Progenitor cell of endocrine pancreas (in vitro differentiated cells): ENCODE results near the gene HOXD9. TPM values are rescaled to one million over a fixed set of nuclear protein-coding genes. Genes with fewer than 3 reads are reported as not detected.

Experiments
- DNase-seq: peaks from one replicate; pipeline ENCODE4 v3.0.0; 2021; ENCODE audit warnings: low spot score; ENCODE audit not compliant: unreplicated experiment
- H3K27ac Mint-ChIP-seq: 2 replicates; pipeline ENCODE4 v1.8.0; 2021; ENCODE audit warnings: mild to moderate bottlenecking, moderate library complexity, mixed read lengths
- H3K27me3 Mint-ChIP-seq: 2 replicates; pipeline ENCODE4 v1.8.0; 2021; ENCODE audit warnings: mixed read lengths
- H3K36me3 Mint-ChIP-seq: 2 replicates; pipeline ENCODE4 v1.8.0; 2022; ENCODE audit warnings: mixed read lengths; ENCODE audit not compliant: insufficient read depth
- H3K4me1 Mint-ChIP-seq: 2 replicates; pipeline ENCODE4 v1.8.0; 2021; ENCODE audit warnings: low read depth, mixed read lengths
- H3K4me3 Mint-ChIP-seq: 2 replicates; pipeline ENCODE4 v1.8.0; 2021; ENCODE audit warnings: low read depth, mild to moderate bottlenecking, moderate library complexity, mixed read lengths
- H3K9me3 Mint-ChIP-seq: 2 replicates; pipeline ENCODE4 v1.8.0; 2021; ENCODE audit warnings: low read depth, mixed read lengths
- total RNA-seq: library from RNA; stranded (reverse); gene quantifications from 2 replicates; pipeline ENCODE4 v1.2.1, GENCODE V29; 2021
- TF ChIP-seq, protein P1 (sequence below): fragments of 200-600 bp; sonication (generic); IDR thresholded peaks from one replicate; pipeline ENCODE4 v1.5.0; 2021; ENCODE audit warnings: antibody characterized with exemption, mild to moderate bottlenecking; ENCODE audit not compliant: unreplicated experiment

HOXD9 gene
- total RNA-seq, 1 donor from 2014 or later: not detected

DNA sequence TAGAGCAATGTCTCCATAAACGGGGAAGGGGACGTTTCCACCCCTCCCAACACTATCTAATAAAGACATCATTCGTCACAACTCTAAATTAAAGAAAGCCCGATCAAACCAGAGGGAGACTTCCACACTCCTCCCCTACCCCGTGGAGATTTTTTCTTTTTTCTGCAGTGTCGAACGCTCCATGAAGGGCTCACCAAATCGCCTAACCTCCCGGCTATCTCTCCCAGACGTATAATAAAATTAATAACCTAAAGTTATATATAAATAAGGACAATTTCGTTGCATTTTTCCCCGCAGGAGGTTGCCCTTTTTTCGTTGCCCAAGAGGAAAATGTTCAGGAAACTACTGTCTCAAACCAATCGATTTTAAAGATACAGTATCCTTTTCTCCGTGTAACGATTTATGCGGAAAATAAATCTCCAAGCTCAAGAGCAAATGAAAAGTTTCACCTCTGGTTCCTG lies 41.1 kb upstream of the HOXD9 start:
- TF ChIP-seq, protein P1, sequence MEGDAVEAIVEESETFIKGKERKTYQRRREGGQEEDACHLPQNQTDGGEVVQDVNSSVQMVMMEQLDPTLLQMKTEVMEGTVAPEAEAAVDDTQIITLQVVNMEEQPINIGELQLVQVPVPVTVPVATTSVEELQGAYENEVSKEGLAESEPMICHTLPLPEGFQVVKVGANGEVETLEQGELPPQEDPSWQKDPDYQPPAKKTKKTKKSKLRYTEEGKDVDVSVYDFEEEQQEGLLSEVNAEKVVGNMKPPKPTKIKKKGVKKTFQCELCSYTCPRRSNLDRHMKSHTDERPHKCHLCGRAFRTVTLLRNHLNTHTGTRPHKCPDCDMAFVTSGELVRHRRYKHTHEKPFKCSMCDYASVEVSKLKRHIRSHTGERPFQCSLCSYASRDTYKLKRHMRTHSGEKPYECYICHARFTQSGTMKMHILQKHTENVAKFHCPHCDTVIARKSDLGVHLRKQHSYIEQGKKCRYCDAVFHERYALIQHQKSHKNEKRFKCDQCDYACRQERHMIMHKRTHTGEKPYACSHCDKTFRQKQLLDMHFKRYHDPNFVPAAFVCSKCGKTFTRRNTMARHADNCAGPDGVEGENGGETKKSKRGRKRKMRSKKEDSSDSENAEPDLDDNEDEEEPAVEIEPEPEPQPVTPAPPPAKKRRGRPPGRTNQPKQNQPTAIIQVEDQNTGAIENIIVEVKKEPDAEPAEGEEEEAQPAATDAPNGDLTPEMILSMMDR: no peak
- Mint-ChIP-seq H3K27me3 (peaks cover 89% of the 10 kb centered on the region), H3K4me3 (peak overlapping the region; percentile 29), H3K36me3 (no peaks in the 10 kb centered on the region), H3K9me3 (no peaks in the 10 kb centered on the region), H3K4me1 (peaks cover 5% of the 10 kb centered on the region), H3K27ac (no peak overlapping the region)
- no peak for DNase-seq

DNA sequence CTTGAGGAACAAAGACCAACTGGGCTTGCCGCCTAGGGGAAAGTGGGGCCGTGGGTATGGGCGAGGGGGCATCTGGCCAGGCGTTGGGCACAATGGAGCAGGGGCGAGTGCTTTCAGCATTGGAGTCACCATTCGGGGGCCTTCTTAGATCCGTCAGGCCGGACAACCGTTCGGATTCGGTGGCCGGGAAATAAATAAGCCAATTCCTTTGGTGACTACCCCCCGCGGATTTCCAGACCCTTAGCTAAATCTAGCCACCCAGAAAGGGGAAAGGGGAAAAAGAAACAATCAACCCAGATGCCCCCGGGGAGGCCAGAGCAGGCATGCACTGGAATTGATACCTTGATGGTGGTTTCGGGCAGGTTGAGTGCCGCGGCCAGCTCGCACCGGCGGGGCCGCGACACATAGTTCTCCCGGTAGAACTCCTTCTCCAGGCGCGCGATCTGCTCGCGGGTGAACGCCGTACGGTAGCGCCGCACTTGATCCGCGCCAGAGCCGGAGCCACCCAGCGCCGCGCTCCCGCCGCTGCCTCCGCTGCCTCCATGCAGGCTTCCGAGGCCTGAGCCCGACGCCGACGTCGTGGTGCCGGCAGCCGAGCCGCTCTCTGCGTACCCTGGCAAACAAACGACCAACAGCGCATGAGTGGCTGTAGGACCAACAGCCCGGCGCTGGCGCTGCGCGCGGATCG lies 40.5 kb upstream of the HOXD9 start:
- H3K9me3 Mint-ChIP-seq: no peaks in the 10 kb centered on the region
- peaks cover 5% of the 10 kb centered on the region for H3K4me1 Mint-ChIP-seq
- H3K36me3 Mint-ChIP-seq: no peaks in the 10 kb centered on the region
- no peak for DNase-seq
- no peak overlapping the region for H3K27ac Mint-ChIP-seq
- TF ChIP-seq, protein P1: no peak
- H3K4me3 Mint-ChIP-seq: no peak overlapping the region
- peaks cover 89% of the 10 kb centered on the region for H3K27me3 Mint-ChIP-seq

DNA sequence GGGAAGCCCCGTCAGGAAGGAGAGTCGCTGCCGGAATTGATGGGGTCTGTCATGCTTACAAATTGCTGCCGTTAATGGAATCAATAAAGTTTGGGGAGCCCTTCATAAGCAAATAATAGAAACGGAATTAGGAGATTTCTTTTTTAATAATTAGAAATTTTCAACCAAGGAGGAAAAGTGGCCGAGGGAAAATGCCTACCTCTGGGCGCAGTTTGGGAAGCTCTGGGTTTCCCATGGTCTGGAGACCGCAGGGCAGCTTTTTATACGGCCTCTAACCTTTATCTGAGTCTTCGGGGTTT lies 40.0 kb upstream of the HOXD9 start:
- no peaks in the 10 kb centered on the region for H3K9me3 Mint-ChIP-seq
- H3K27ac Mint-ChIP-seq: no peak overlapping the region
- H3K27me3 Mint-ChIP-seq: peaks cover 89% of the 10 kb centered on the region
- H3K4me1 Mint-ChIP-seq: peaks cover 5% of the 10 kb centered on the region
- no peak overlapping the region for H3K4me3 Mint-ChIP-seq
- DNase-seq: no peak
- TF ChIP-seq, protein P1: no peak
- no peaks in the 10 kb centered on the region for H3K36me3 Mint-ChIP-seq

DNA sequence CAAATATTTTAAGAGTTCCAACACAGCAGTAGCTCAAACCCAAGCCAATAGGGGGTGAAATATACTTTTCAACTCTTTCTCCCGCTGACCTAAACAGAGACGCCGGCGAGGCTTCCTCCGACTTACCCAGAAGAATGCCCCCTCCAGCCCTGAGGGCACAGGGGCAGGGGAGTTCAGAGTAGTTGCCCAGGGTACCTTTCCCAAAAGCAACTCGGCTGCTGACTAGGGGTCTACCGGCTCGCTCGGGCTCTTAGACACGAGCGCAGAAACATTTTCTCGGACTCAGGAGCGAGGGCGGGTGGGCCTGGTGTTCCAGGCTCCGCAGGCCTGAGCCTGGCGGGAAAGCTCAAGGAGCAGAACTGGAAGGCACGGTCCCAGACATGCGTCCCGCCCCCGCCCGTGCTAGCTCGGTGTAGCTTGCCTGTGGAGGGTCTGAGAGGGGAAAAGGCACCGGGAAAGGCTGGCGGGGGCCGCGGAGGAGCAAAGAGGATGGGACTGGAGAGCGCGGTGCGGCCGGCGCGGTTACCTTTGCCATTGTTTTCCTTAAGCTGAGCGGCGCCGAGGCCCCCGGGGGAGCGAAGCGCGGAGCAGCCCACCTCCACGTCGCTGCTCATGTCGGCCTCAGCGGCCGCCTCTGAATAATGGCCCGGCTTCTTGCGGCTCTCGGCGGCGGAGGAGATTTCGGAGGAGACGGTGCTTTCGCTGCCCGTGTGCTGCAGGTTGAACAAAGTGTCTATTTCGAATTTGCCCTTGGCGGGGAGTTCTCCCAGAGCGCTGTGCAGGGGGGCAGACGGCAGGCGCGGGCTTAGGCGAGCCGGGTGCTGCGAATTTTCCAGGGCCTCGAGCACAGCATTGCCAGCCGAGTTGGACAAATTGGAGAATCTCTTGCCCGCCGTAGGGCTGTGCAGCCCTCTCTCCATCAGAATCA lies 39.4 kb upstream of the HOXD9 start:
- no peak for DNase-seq
- Mint-ChIP-seq H3K4me1 (peaks cover 5% of the 10 kb centered on the region), H3K36me3 (no peaks in the 10 kb centered on the region), H3K9me3 (no peaks in the 10 kb centered on the region), H3K27me3 (peaks cover 93% of the 10 kb centered on the region), H3K27ac (peak overlapping the region; percentile 57), H3K4me3 (peak overlapping the region; percentile 26)
- TF ChIP-seq, protein P1: no peak

- peaks cover 6% of the 10 kb centered on the region for H3K4me1 Mint-ChIP-seq
- H3K4me3 Mint-ChIP-seq: peak within 1 kb of the TSS; percentile 26
- no peak for DNase-seq
- H3K27ac Mint-ChIP-seq: peak within 1 kb of the TSS; percentile 57
- no peaks in the 10 kb centered on the region for H3K9me3 Mint-ChIP-seq
- H3K27me3 Mint-ChIP-seq: peaks cover 93% of the 10 kb centered on the region
- TF ChIP-seq, protein P1: no peak
- no peaks in the 10 kb centered on the region for H3K36me3 Mint-ChIP-seq
These were observed 38.7 kb upstream of the HOXD9 start, which contains the start of gene EVX2 for GRCh38 chr2:176083796-176084261. Gene EVX2, minus strand, starts transcription at chr2:176083962. Its CDS starts 186 bp downstream, at chr2:176083776.
